ENCODE measurements around the gene ZNF334.

ZNF334 gene

GRCh38 chr20:46519471-46520068 is 6.2 kb upstream of the ZNF334 start:
- H3K9me3 ChIP-seq: no peaks in the 10 kb centered on the region
- H3K4me3 ChIP-seq (ENCODE audit: low read depth in 1 of 2, low read length in 1 of 2): no peak overlapping the region
- TF ChIP-seq CTCF (IDR thresholded peaks at IDR 0.05): no peak
- H3K4me1 ChIP-seq (ENCODE audit: control insufficient read depth in 1 of 2, insufficient read depth in 1 of 2, low read depth in 1 of 2, low read length in 1 of 2): no peaks in the 10 kb centered on the region
- peaks cover 16% of the 10 kb centered on the region for H3K27me3 ChIP-seq
- H3K27ac ChIP-seq: no peak overlapping the region
- H3K36me3 ChIP-seq: no peaks in the 10 kb centered on the region

GRCh38 chr20:46509523-46509922 is 3.8 kb downstream of the ZNF334 start:
- peaks cover 13 to 20% of the 10 kb centered on the region in 2 experiments for H3K4me1 ChIP-seq (ENCODE audit: control insufficient read depth in 1 of 2, insufficient read depth in 1 of 2, low read depth in 1 of 2, low read length in 1 of 2)
- H3K36me3 ChIP-seq: no peaks in the 10 kb centered on the region
- no peaks in the 10 kb centered on the region for H3K9me3 ChIP-seq
- no peak overlapping the region for H3K4me3 ChIP-seq (ENCODE audit: low read depth in 1 of 2, low read length in 1 of 2)
- no peak overlapping the region for H3K27ac ChIP-seq
- peaks cover 22% of the 10 kb centered on the region for H3K27me3 ChIP-seq
- no peak for TF ChIP-seq CTCF (IDR thresholded peaks at IDR 0.05)

- Histone ChIP-seq H3K4me3 (ENCODE audit: low read depth in 1 of 2, low read length in 1 of 2) (no peak overlapping the region), H3K4me1 (ENCODE audit: control insufficient read depth in 1 of 2, insufficient read depth in 1 of 2, low read depth in 1 of 2, low read length in 1 of 2) (peaks cover 5 to 11% of the 10 kb centered on the region in 2 experiments), H3K27ac (no peak overlapping the region), H3K36me3 (no peaks in the 10 kb centered on the region), H3K9me3 (no peaks in the 10 kb centered on the region), H3K27me3 (peaks cover 6% of the 10 kb centered on the region)
- TF ChIP-seq CTCF (IDR thresholded peaks at IDR 0.05): no peak
Measured at GRCh38 chr20:46507760-46508407, 5.5 kb downstream of the ZNF334 start.

GRCh38 chr20:46505506-46505905 is 7.9 kb downstream of the ZNF334 start:
- H3K9me3 ChIP-seq: peaks cover 19% of the 10 kb centered on the region
- no peaks in the 10 kb centered on the region for H3K27me3 ChIP-seq
- no peak overlapping the region for H3K27ac ChIP-seq
- H3K4me3 ChIP-seq (ENCODE audit: low read depth in 1 of 2, low read length in 1 of 2): no peak overlapping the region
- peaks cover 4 to 6% of the 10 kb centered on the region in 2 experiments for H3K4me1 ChIP-seq (ENCODE audit: control insufficient read depth in 1 of 2, insufficient read depth in 1 of 2, low read depth in 1 of 2, low read length in 1 of 2)
- no peaks in the 10 kb centered on the region for H3K36me3 ChIP-seq
- TF ChIP-seq CTCF (IDR thresholded peaks at IDR 0.05): no peak

- Histone ChIP-seq H3K27me3 (no peaks in the 10 kb centered on the region), H3K4me1 (ENCODE audit: control insufficient read depth in 1 of 2, insufficient read depth in 1 of 2, low read depth in 1 of 2, low read length in 1 of 2) (no peaks in the 10 kb centered on the region), H3K36me3 (no peaks in the 10 kb centered on the region), H3K4me3 (ENCODE audit: low read depth in 1 of 2, low read length in 1 of 2) (no peak overlapping the region), H3K9me3 (peaks cover 21% of the 10 kb centered on the region), H3K27ac (no peak overlapping the region)
- TF ChIP-seq CTCF (IDR thresholded peaks at IDR 0.05): no peak
Measured at GRCh38 chr20:46501961-46502360, 11.4 kb downstream of the ZNF334 start.

Measured in neutrophil (primary cell).